ENCODE measurements around the gene BABAM1. TPM values are rescaled to one million over a fixed set of nuclear protein-coding genes. Genes with fewer than 3 reads are reported as not detected.

The BABAM1 gene
- total and polyA plus RNA-seq, 2 of the 4 experiments (the other 2 are of a cell fraction), result 95.1 to 101 TPM

- Histone ChIP-seq H4K91ac (ENCODE audit: insufficient read depth, low read depth, low read length) (peak overlapping the region; percentile 83), H3K23ac (ENCODE audit: low read depth, low read length) (peak overlapping the region; percentile 97), H2BK20ac (ENCODE audit: low read depth, low read length) (0 out of 2 replicates have a peak overlapping the region, but pooled peaks have one; percentile 10), H2AFZ (replicated peaks; ENCODE audit: low read length, poor library complexity) (peak overlapping the region; percentile 93), H3K4me3 (ENCODE audit: insufficient read depth, low read depth, low read length) (peak overlapping the region; percentile 90), H3K4me1 (ENCODE audit: control insufficient read depth, insufficient read depth, low read length) (peaks cover 10% of the 10 kb centered on the region), H3K27ac (ENCODE audit: insufficient read depth, low read length) (peak overlapping the region; percentile 69), H3K9me3 (ENCODE audit: control insufficient read depth, insufficient read depth, low read length) (no peaks in the 10 kb centered on the region), H3K36me3 (ENCODE audit: control insufficient read depth, insufficient read depth, low read length) (peaks cover 8% of the 10 kb centered on the region; the same call in 1 of the 2 replicates), H2AK9ac (replicated peaks; ENCODE audit: low read depth, low read length, poor library complexity) (peak overlapping the region; percentile 98), H4K8ac (ENCODE audit: low read depth in 2 of 2, low read length in 2 of 2) (peak overlapping the region; percentile 64 to 89; a peak in 3 of 4 replicates), H3K14ac (replicated peaks; ENCODE audit: low read depth, low read length) (peak overlapping the region; percentile 91), H3K9me1 (ENCODE audit: insufficient read depth, low read length) (0 out of 2 replicates have a peak, but pooled peaks cover 3% of the 10 kb centered on the region), H2AK5ac (ENCODE audit: low read depth, low read length) (peak overlapping the region; percentile 93), H3K9ac (ENCODE audit: low read depth, low read length) (peak overlapping the region; percentile 74), H2BK15ac (ENCODE audit: low read depth, low read length) (peak overlapping the region; percentile 9; the same call in 1 of the 3 replicates), H3K79me1 (ENCODE audit: low read depth in 1 of 2, low read length in 2 of 2) (peaks cover 22 to 47% of the 10 kb centered on the region in 2 experiments), H4K5ac (ENCODE audit: low read depth, low read length) (peak overlapping the region; percentile 61), H3K56ac (ENCODE audit: extremely low read depth, insufficient read depth, low read length) (peak overlapping the region; percentile 86), H3K27me3 (ENCODE audit: control insufficient read depth, insufficient read depth, low read length) (no peaks in the 10 kb centered on the region), H2BK120ac (ENCODE audit: low read depth, low read length) (peak overlapping the region; percentile 62), H2BK5ac (ENCODE audit: low read depth, low read length, poor library complexity, severe bottlenecking) (peak overlapping the region; percentile 6), H3K18ac (ENCODE audit: low read depth, low read length) (peak overlapping the region; percentile 36; the same call in 1 of the 2 replicates), H3K4me2 (ENCODE audit: low read depth, low read length) (peak overlapping the region; percentile 78), H4K20me1 (ENCODE audit: insufficient read depth, low read length) (peaks cover 28% of the 10 kb centered on the region), H3K4ac (ENCODE audit: low read depth, low read length) (peak overlapping the region; percentile 95)
- dilution Hi-C loops (cut with HindIII; ENCODE audit: low sequenced_read_pairs, unreplicated experiment), result no loop called here
- WGBS, 2 experiments (ENCODE audit: extremely low coverage in 2 of 2, insufficient read length in 1 of 2), result 8% methylated on average over 9 of the region's 52 CpGs; no CpG with 5 or more reads in 1 of the 2 experiments
- intact Hi-C loops (cut with micrococcal nuclease), result no loop called here
- ATAC-seq (ENCODE audit: low read depth) (peak; percentile 7; the same call in 1 of the 2 replicates), DNase-seq (peak; percentile 20)
- no TSS peak for BruUV-seq (replicated peaks)
- ChIA-PET POLR2A (ENCODE audit: unreplicated experiment) (no interaction called here), CTCF (no interaction called here)
- in situ Hi-C loops (cut with MboI; ENCODE audit: low sequenced_read_pairs), result no loop called here
- TF ChIP-seq MAFK (IDR thresholded peaks at IDR 0.05; ENCODE audit: low read depth, low read length) (no peak), CHD1 (IDR thresholded peaks at IDR 0.05; ENCODE audit: low read depth, low read length) (no peak), SMC3 (IDR thresholded peaks at IDR 0.05; ENCODE audit: low read depth, low read length) (no peak), CEBPB (IDR thresholded peaks at IDR 0.05; ENCODE audit: low read depth, low read length) (no peak), NFE2L2 (IDR thresholded peaks at IDR 0.05; ENCODE audit: low read depth, low read length) (no peak), BHLHE40 (IDR thresholded peaks at IDR 0.05; ENCODE audit: low read depth, low read length) (no peak), MAZ (IDR thresholded peaks at IDR 0.05; ENCODE audit: borderline replicate concordance, low read depth, low read length) (no peak), RCOR1 (IDR thresholded peaks at IDR 0.05; ENCODE audit: insufficient replicate concordance, low read length) (no peak), RFX5 (IDR thresholded peaks at IDR 0.05; ENCODE audit: low read depth, low read length) (no peak), FOS (IDR thresholded peaks at IDR 0.05; ENCODE audit: low read depth, low read length) (no peak), POLR2A (IDR thresholded peaks at IDR 0.05; ENCODE audit: low read depth, low read length) (no peak), RAD21 (IDR thresholded peaks at IDR 0.05; ENCODE audit: low read length) (no peak), MXI1 (IDR thresholded peaks at IDR 0.05; ENCODE audit: borderline replicate concordance, low read depth, low read length) (no peak), CTCF (conservative IDR thresholded peaks at IDR 0.05; ENCODE audit: low read depth, low read length) (no peak), USF2 (IDR thresholded peaks at IDR 0.05; ENCODE audit: low read depth, low read length) (no peak)
Measured at GRCh38 chr19:17243830-17244617, 23.2 kb upstream of the BABAM1 start.
